Progenitor cell of endocrine pancreas (in vitro differentiated cells): ENCODE measurements around the gene PKDREJ. TPM values are rescaled to one million over a fixed set of nuclear protein-coding genes. Genes with fewer than 3 reads are reported as not detected.

Experiments used
- DNase-seq: peaks from one replicate; pipeline ENCODE4 v3.0.0; 2021; ENCODE audit warnings: low spot score; ENCODE audit not compliant: unreplicated experiment
- H3K27ac Mint-ChIP-seq: 2 replicates; pipeline ENCODE4 v1.8.0; 2021; ENCODE audit warnings: mild to moderate bottlenecking, moderate library complexity, mixed read lengths
- H3K27me3 Mint-ChIP-seq: 2 replicates; pipeline ENCODE4 v1.8.0; 2021; ENCODE audit warnings: mixed read lengths
- H3K36me3 Mint-ChIP-seq: 2 replicates; pipeline ENCODE4 v1.8.0; 2022; ENCODE audit warnings: mixed read lengths; ENCODE audit not compliant: insufficient read depth
- H3K4me1 Mint-ChIP-seq: 2 replicates; pipeline ENCODE4 v1.8.0; 2021; ENCODE audit warnings: low read depth, mixed read lengths
- H3K4me3 Mint-ChIP-seq: 2 replicates; pipeline ENCODE4 v1.8.0; 2021; ENCODE audit warnings: low read depth, mild to moderate bottlenecking, moderate library complexity, mixed read lengths
- H3K9me3 Mint-ChIP-seq: 2 replicates; pipeline ENCODE4 v1.8.0; 2021; ENCODE audit warnings: low read depth, mixed read lengths
- total RNA-seq: library from RNA; stranded (reverse); gene quantifications from 2 replicates; pipeline ENCODE4 v1.2.1, GENCODE V29; 2021
- TF ChIP-seq, protein P1 (sequence below): fragments of 200-600 bp; sonication (generic); IDR thresholded peaks from one replicate; pipeline ENCODE4 v1.5.0; 2021; ENCODE audit warnings: antibody characterized with exemption, mild to moderate bottlenecking; ENCODE audit not compliant: unreplicated experiment

PKDREJ gene
- total RNA-seq, 1 donor from 2014 or later = not detected

DNA sequence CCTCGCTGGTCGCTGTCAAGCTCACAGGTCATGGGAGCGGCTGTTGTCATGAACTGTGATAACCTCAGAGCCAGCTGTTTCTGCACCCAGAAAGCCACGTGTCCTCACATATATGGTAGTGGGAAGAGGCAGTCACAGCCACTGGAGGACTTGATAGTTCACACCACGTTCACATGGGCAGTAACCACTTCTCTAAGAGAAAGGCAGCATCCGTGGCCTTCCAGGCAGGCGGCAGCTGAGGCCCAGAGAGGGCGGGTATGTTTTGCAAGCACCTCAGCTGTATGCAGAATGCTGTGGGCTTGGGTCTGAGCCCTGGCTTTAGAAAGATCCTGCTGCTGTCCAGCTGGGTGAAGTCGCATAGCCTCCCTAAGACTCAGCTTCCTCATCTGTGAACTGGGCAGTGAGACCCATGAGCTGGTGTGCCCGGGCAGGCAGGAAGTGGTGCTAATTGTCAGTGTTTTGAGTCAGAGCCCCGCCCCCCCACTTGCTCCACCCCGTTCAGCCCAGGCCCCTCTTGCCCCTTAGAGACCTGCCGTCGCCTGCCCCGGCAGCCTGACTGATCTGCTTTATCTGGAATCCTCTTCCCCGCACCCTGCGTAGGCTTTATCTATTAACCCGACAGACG, 18.0 kb upstream of the PKDREJ start:
- Mint-ChIP-seq H3K4me3 (no peak overlapping the region), H3K9me3 (no peaks in the 10 kb centered on the region), H3K36me3 (peaks cover 22% of the 10 kb centered on the region), H3K4me1 (no peaks in the 10 kb centered on the region), H3K27me3 (no peaks in the 10 kb centered on the region), H3K27ac (no peak overlapping the region)
- TF ChIP-seq, protein P1, sequence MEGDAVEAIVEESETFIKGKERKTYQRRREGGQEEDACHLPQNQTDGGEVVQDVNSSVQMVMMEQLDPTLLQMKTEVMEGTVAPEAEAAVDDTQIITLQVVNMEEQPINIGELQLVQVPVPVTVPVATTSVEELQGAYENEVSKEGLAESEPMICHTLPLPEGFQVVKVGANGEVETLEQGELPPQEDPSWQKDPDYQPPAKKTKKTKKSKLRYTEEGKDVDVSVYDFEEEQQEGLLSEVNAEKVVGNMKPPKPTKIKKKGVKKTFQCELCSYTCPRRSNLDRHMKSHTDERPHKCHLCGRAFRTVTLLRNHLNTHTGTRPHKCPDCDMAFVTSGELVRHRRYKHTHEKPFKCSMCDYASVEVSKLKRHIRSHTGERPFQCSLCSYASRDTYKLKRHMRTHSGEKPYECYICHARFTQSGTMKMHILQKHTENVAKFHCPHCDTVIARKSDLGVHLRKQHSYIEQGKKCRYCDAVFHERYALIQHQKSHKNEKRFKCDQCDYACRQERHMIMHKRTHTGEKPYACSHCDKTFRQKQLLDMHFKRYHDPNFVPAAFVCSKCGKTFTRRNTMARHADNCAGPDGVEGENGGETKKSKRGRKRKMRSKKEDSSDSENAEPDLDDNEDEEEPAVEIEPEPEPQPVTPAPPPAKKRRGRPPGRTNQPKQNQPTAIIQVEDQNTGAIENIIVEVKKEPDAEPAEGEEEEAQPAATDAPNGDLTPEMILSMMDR = no peak
- DNase-seq = no peak

- peaks cover 25% of the 10 kb centered on the region for H3K36me3 Mint-ChIP-seq
- no peaks in the 10 kb centered on the region for H3K4me1 Mint-ChIP-seq
- H3K9me3 Mint-ChIP-seq = no peaks in the 10 kb centered on the region
- TF ChIP-seq, protein P1 = no peak
- no peak overlapping the region for H3K27ac Mint-ChIP-seq
- H3K27me3 Mint-ChIP-seq = no peaks in the 10 kb centered on the region
- no peak for DNase-seq
- H3K4me3 Mint-ChIP-seq = no peak overlapping the region
Measured at GRCh38 chr22:46280063-46280817, 17.1 kb upstream of the PKDREJ start.

- Mint-ChIP-seq H3K27me3 (no peaks in the 10 kb centered on the region), H3K4me1 (no peaks in the 10 kb centered on the region), H3K27ac (no peak overlapping the region), H3K9me3 (no peaks in the 10 kb centered on the region), H3K36me3 (peaks cover 20% of the 10 kb centered on the region), H3K4me3 (no peak overlapping the region)
- TF ChIP-seq, protein P1 = no peak
- DNase-seq = no peak
Measured at GRCh38 chr22:46278656-46279645, 15.8 kb upstream of the PKDREJ start.

- no peak overlapping the region for H3K4me3 Mint-ChIP-seq
- peaks cover 20% of the 10 kb centered on the region for H3K36me3 Mint-ChIP-seq
Measured at GRCh38 chr22:46276563-46276962, 13.4 kb upstream of the PKDREJ start.

More at GRCh38 chr22:46276563-46276962, 13.4 kb upstream of the PKDREJ start:
- Mint-ChIP-seq H3K9me3 (no peaks in the 10 kb centered on the region), H3K4me1 (no peaks in the 10 kb centered on the region), H3K27me3 (no peaks in the 10 kb centered on the region), H3K27ac (no peak overlapping the region)
- TF ChIP-seq, protein P1 = no peak
- DNase-seq = no peak
